ENCODE results near the gene SIGLEC1. TPM values are rescaled to one million over a fixed set of nuclear protein-coding genes. Genes with fewer than 3 reads are reported as not detected.
A peak's percentile ranks its signal among the peaks of the same experiment; 100 is the strongest.

Gene SIGLEC1
- total and polyA plus RNA-seq, 4 experiments from 2014 or later, result 0.30 to 0.32 TPM; not detected in 2

DNA sequence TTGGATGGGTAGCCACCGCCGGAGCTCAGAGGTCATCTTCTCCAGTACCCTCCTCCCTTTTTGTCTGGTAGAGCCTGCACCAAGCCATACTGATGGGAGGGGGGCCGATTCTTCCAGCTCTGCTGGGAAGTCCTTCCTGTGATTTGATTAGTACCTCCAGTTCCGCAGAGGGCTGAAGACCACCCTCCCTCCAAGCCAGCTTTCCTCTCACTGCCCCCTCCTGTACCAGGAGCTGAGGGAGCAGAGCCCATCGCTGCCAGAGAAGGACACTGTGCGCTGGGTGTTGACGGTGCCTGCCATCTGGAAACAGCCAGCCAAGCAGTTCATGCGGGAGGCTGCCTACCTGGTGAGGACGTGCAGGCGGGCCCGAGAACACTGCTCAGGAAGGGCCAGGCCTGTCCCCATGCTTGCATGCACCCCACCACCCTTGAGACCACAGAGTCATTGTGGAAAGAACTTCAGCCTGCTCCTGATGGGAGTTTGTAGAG, 33.3 kb upstream of the SIGLEC1 start:
- Mint-ChIP-seq H3K4me3 (peak overlapping the region in 1 of 8 donors; percentile 80), H3K4me1 (peaks cover 7 to 18% (median 11%) of the 10 kb centered on the region in 4 donors), H3K27me3 (peaks cover 5 to 6% of the 10 kb centered on the region in 2 donors), H3K36me3 (no peaks in the 10 kb centered on the region), H3K9me3 (peaks cover 0 to 2% (median 0%) of the 10 kb centered on the region in 8 donors), H3K27ac (no peak overlapping the region)
- Histone ChIP-seq H3K9me3 (ENCODE audit: control insufficient read depth in 1 of 2, low read length in 2 of 2) (no peaks in the 10 kb centered on the region), H3K27ac (ENCODE audit: low read depth, low read length) (no peak overlapping the region), H3K4me1 (ENCODE audit: insufficient read depth, low read length) (peaks cover 12% of the 10 kb centered on the region), H3K27me3 (ENCODE audit: insufficient read depth, low read length) (no peaks in the 10 kb centered on the region), H3K4me3 (ENCODE audit: low read length in 2 of 2) (no peak overlapping the region), H3K36me3 (ENCODE audit: insufficient read depth, low read length) (no peaks in the 10 kb centered on the region)
- intact Hi-C loops (cut with micrococcal nuclease), result no loop called here
- DNase-seq, result no peak
- CTCF ChIA-PET (ENCODE audit: partially characterized antibody), result interaction anchor here (0.6 to 1.6 kb wide), 4 partner anchors 10 to 442 kb away, joined by 3 to 5 read pairs (median 4); no protein-coding TSS in a partner anchor
- POLR2A ChIA-PET (ENCODE audit: partially characterized antibody), result interaction anchor here (0.9 to 1.1 kb wide), 2 partner anchors 22 to 75 kb away, joined by 3 to 5 read pairs; partner anchors contain the start of genes ADISSP and AP5S1

DNA sequence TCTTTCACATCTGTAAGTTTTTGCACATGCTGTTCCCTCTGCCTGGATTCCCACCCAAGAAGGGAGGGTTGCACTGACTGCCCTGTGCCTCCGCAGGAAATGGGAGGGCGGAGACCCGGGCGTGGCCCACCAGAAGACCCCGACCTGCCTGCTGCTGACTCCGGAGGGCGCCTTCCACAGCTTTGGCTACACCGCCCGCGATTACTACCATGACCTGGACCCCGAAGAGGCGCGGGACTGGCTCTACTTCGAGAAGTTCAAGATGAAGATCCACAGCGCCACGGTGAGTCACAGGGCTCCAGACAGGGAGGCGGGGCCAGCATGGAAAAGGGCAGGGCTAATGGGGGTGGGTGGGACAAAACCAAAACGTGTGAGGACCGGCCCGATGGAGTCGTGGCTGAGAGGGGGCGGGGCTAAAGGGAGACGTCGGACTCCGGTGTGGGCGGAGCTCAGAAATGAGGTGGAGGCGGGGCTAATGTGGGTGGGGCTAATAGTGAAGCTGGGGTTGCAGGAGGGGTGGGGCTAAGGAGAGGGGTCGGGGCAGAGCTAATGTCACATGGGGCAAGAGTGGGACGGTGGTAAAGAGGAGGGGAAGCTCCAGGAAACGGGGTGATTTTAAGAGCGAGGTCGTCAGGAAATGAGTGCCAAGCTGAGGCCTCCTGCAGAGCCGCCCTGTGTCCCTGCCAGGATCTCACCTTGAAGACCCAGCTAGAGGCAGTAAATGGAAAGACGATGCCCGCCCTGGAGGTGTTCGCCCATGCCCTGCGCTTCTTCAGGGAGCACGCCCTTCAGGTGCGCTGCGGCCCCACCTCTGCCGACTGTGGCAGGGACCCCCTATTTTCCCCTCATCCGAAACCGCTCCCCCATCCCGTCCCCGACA, 32.6 kb upstream of the SIGLEC1 start:
- peak; percentile 69 to 87 (median 72) for DNase-seq
- ChIA-PET POLR2A (ENCODE audit: partially characterized antibody) (interaction anchor here (0.9 to 1.1 kb wide), 2 partner anchors 22 to 76 kb away, joined by 3 to 5 read pairs; partner anchors contain the start of genes ADISSP and AP5S1), CTCF (ENCODE audit: partially characterized antibody) (interaction anchor here (0.6 to 1.6 kb wide), 5 partner anchors 9 to 442 kb away, joined by 3 to 5 read pairs (median 3); no protein-coding TSS in a partner anchor)
- Mint-ChIP-seq H3K27me3 (peaks cover 5 to 6% of the 10 kb centered on the region in 2 donors), H3K9me3 (peaks cover 0 to 2% (median 0%) of the 10 kb centered on the region in 8 donors), H3K4me1 (peaks cover 7 to 17% (median 11%) of the 10 kb centered on the region in 4 donors), H3K36me3 (no peaks in the 10 kb centered on the region), H3K4me3 (peak overlapping the region; percentile 48 to 85 (median 74)), H3K27ac (peak overlapping the region in 6 of 7 donors; percentile 16 to 87 (median 68))
- Histone ChIP-seq H3K27me3 (ENCODE audit: insufficient read depth, low read length) (no peaks in the 10 kb centered on the region), H3K4me3 (ENCODE audit: low read length in 2 of 2) (peak overlapping the region in 1 of 2 donors; percentile 11), H3K9me3 (ENCODE audit: control insufficient read depth in 1 of 2, low read length in 2 of 2) (no peaks in the 10 kb centered on the region), H3K4me1 (ENCODE audit: insufficient read depth, low read length) (peaks cover 12% of the 10 kb centered on the region), H3K36me3 (ENCODE audit: insufficient read depth, low read length) (no peaks in the 10 kb centered on the region), H3K27ac (ENCODE audit: low read depth, low read length) (no peak overlapping the region)
- intact Hi-C loops (cut with micrococcal nuclease), result no loop called here

DNA sequence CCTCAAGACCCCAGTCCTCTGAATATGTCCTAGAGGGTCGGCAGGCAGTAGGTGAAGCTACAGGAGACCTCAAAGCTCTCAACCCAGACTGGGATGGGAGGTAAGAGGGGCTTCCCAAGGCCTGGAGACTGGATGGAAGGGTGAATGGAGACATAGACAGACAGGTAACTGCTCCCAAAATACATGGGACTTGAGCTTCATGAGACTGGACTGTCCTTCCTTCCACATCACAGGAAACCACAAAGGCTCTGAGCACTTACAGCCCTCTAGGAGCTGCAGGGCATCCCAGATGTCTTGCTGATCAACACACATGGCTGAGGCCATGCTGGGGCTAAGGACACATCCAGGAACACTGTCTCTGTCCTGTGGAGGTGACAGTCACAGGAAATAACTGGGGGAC, 31.6 kb upstream of the SIGLEC1 start:
- intact Hi-C loops (cut with micrococcal nuclease), result no loop called here
- H3K27ac ChIP-seq (ENCODE audit: low read depth, low read length), result no peak overlapping the region
- Mint-ChIP-seq H3K9me3 (peaks cover 0 to 2% (median 0%) of the 10 kb centered on the region in 8 donors), H3K27ac (peak overlapping the region in 2 of 7 donors; percentile 15 to 57), H3K4me1 (peaks cover 7 to 17% (median 11%) of the 10 kb centered on the region in 4 donors), H3K36me3 (no peaks in the 10 kb centered on the region), H3K4me3 (peak overlapping the region in 4 of 8 donors; percentile 29 to 80 (median 64)), H3K27me3 (peaks cover 5 to 6% of the 10 kb centered on the region in 2 donors)
- peaks cover 12% of the 10 kb centered on the region for H3K4me1 ChIP-seq (ENCODE audit: insufficient read depth, low read length)
- no peak overlapping the region for H3K4me3 ChIP-seq (ENCODE audit: low read length in 2 of 2)
- H3K27me3 ChIP-seq (ENCODE audit: insufficient read depth, low read length), result no peaks in the 10 kb centered on the region
- ChIA-PET POLR2A (ENCODE audit: partially characterized antibody) (no interaction called here), CTCF (ENCODE audit: partially characterized antibody) (interaction anchor here (0.7 to 1.6 kb wide), 3 partner anchors 8 to 111 kb away, joined by 3 to 5 read pairs (median 3); no protein-coding TSS in a partner anchor)
- DNase-seq, result no peak
- no peaks in the 10 kb centered on the region for H3K9me3 ChIP-seq (ENCODE audit: control insufficient read depth in 1 of 2, low read length in 2 of 2)
- H3K36me3 ChIP-seq (ENCODE audit: insufficient read depth, low read length), result no peaks in the 10 kb centered on the region

DNA sequence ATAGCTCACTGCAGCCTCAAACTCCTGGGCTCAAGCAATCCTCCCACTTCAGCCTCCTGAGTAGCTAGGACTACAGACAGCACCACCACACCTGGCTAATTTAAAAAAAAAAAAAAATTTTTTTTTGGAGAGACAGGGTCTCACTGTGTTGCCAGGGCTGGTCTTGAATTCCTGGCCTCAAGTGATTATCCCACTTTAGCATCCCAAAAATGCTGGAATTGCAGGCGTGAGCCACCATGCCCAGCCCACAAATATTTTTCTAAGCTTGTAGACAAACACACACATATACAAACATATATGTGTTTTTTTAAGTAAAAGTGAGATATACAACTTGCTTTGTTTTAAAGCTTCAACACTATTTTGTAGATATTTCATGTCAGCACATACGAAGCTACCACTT, 30.9 kb upstream of the SIGLEC1 start:
- CTCF ChIA-PET (ENCODE audit: partially characterized antibody), result interaction anchor here (0.8 to 1.3 kb wide), 3 partner anchors 11 to 24 kb away, joined by 3 read pairs; partner anchors contain the start of gene ADISSP
- Mint-ChIP-seq H3K27me3 (peaks cover 4 to 5% of the 10 kb centered on the region in 2 donors), H3K27ac (peak overlapping the region in 1 of 7 donors; percentile 48), H3K36me3 (no peaks in the 10 kb centered on the region), H3K4me3 (no peak overlapping the region), H3K9me3 (peaks cover 0 to 2% (median 0%) of the 10 kb centered on the region in 8 donors), H3K4me1 (peaks cover 7 to 17% (median 11%) of the 10 kb centered on the region in 4 donors)
- H3K36me3 ChIP-seq (ENCODE audit: insufficient read depth, low read length), result no peaks in the 10 kb centered on the region
- POLR2A ChIA-PET (ENCODE audit: partially characterized antibody), result no interaction called here
- H3K4me3 ChIP-seq (ENCODE audit: low read length in 2 of 2), result no peak overlapping the region
- H3K9me3 ChIP-seq (ENCODE audit: control insufficient read depth in 1 of 2, low read length in 2 of 2), result no peaks in the 10 kb centered on the region
- H3K4me1 ChIP-seq (ENCODE audit: insufficient read depth, low read length), result peaks cover 12% of the 10 kb centered on the region
- no peaks in the 10 kb centered on the region for H3K27me3 ChIP-seq (ENCODE audit: insufficient read depth, low read length)
- no peak overlapping the region for H3K27ac ChIP-seq (ENCODE audit: low read depth, low read length)
- no peak for DNase-seq
- intact Hi-C loops (cut with micrococcal nuclease), result no loop called here

DNA sequence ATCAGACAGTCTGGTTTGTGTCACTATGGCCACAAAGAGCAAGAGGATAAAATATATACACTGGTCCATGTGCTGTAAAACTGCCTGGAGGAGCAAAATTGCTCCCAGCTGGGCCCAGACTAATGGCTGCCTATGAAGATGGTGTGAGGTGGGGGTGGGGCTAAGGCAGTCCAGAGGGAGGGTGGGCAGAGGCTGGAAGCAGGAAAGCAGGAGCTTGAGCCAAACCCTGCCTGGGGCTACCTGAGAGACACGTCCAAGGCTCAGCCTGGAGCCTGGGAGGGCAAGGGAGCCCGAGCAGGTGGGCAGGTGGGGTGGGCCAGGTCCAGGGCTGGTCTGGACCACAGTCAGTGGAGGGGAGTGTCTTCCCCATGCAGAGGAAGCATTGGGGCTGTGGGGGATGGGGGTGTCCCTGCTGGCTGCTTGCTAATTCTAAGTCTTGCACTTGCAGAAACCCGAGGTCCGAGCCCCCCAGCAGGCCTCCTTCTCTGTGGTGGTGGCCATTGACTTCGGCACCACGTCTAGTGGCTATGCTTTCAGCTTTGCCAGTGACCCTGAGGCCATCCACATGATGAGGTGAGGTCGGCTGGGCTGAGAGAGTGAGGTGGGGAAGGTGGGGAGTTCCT, 29.5 kb upstream of the SIGLEC1 start:
- CTCF ChIA-PET (ENCODE audit: partially characterized antibody), result interaction anchor here (0.7 to 1.2 kb wide), 2 partner anchors 12 to 27 kb away, joined by 3 read pairs; no protein-coding TSS in a partner anchor
- H3K4me3 ChIP-seq (ENCODE audit: low read length in 2 of 2), result no peak overlapping the region
- Mint-ChIP-seq H3K4me3 (no peak overlapping the region), H3K36me3 (no peaks in the 10 kb centered on the region), H3K27ac (no peak overlapping the region), H3K9me3 (no peaks in the 10 kb centered on the region), H3K4me1 (peaks cover 7 to 17% (median 11%) of the 10 kb centered on the region in 4 donors), H3K27me3 (peaks cover 4 to 5% of the 10 kb centered on the region in 2 donors)
- peaks cover 12% of the 10 kb centered on the region for H3K4me1 ChIP-seq (ENCODE audit: insufficient read depth, low read length)
- no peaks in the 10 kb centered on the region for H3K36me3 ChIP-seq (ENCODE audit: insufficient read depth, low read length)
- no peak overlapping the region for H3K27ac ChIP-seq (ENCODE audit: low read depth, low read length)
- no peak for DNase-seq
- intact Hi-C loops (cut with micrococcal nuclease), result no loop called here
- no peaks in the 10 kb centered on the region for H3K27me3 ChIP-seq (ENCODE audit: insufficient read depth, low read length)
- POLR2A ChIA-PET (ENCODE audit: partially characterized antibody), result no interaction called here
- H3K9me3 ChIP-seq (ENCODE audit: control insufficient read depth in 1 of 2, low read length in 2 of 2), result no peaks in the 10 kb centered on the region

DNA sequence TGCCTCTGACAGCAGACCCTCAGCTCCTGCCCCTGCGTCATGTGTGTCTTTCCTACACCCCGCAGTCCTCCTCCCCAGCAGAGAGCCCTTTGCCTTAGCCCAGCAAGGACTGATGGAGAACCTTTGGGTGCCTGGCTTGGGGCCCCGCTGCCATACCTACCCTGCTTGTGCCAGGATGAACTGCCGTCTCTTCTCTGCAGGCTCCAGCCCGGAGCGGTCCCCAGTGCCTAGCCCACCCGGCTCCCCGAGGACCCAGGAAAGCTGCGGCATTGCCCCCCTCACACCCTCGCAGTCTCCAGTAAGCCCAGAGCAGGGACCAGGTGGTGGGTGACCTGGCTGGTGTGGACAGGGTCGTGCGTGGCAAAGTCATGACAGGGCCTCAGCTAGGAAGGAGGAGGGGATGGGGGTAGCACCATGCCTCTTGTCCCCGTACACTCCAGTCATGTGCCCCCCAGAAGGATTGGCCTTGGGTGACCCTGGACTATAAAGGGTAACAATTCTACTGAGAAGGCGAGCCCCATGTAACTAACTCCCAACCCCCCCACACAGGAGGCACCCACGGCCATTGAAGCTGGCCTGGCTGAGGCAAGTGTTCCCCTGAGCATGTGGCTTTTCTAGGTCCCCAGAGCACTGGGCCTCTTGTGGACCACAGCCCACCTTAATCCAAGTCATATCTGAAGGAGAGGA, 28.4 kb upstream of the SIGLEC1 start:
- intact Hi-C loops (cut with micrococcal nuclease), result no loop called here
- Mint-ChIP-seq H3K4me1 (peaks cover 7 to 16% (median 11%) of the 10 kb centered on the region in 4 donors), H3K27me3 (peaks cover 5 to 7% of the 10 kb centered on the region in 2 donors), H3K27ac (peak overlapping the region in 1 of 7 donors; percentile 42), H3K36me3 (no peaks in the 10 kb centered on the region), H3K9me3 (no peaks in the 10 kb centered on the region), H3K4me3 (no peak overlapping the region)
- Histone ChIP-seq H3K4me3 (ENCODE audit: low read length in 2 of 2) (no peak overlapping the region), H3K4me1 (ENCODE audit: insufficient read depth, low read length) (peaks cover 12% of the 10 kb centered on the region), H3K27ac (ENCODE audit: low read depth, low read length) (no peak overlapping the region), H3K9me3 (ENCODE audit: control insufficient read depth in 1 of 2, low read length in 2 of 2) (no peaks in the 10 kb centered on the region), H3K27me3 (ENCODE audit: insufficient read depth, low read length) (no peaks in the 10 kb centered on the region), H3K36me3 (ENCODE audit: insufficient read depth, low read length) (no peaks in the 10 kb centered on the region)
- no peak for DNase-seq
- ChIA-PET CTCF (ENCODE audit: partially characterized antibody) (interaction anchor here (0.7 kb wide), 1 partner anchor 28 kb away, joined by 3 read pairs; no protein-coding TSS in a partner anchor), POLR2A (ENCODE audit: partially characterized antibody) (no interaction called here)

Measured in CD4-positive, alpha-beta memory T cell (primary cell).